ENCODE data around the gene ADCY9.

DNA sequence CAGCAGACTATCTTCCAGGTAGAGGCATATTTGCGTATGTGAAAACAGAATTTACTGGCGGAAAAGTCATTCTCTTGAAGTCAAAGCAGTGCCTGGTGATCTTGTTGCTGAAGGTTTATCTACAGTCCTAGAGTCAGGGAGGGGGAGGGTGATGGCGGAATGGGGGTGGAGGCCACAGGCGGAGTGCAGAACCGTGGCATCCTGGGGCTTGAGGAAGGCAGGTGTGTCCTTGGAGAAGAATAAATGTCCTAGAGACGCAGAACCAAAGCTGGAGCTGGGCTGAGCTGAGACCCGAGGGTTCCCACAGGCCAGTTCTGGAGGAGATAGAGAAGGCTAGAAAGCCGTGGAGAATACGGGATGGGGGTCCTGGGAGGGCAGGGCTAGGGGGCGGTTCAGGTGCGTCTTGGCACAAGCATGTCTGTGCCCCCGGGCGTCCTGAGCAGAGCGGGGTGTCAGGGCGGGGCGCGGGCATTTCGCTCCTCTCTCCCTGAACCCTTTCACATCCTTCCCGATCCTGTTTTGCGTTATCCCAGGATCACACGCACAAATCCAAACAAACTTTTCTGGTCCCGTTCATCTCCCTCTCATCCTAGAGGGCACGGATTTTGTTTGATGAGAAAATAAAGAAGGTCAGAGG is 158.8 kb downstream of the ADCY9 start:
- TF ChIP-seq, protein P1, sequence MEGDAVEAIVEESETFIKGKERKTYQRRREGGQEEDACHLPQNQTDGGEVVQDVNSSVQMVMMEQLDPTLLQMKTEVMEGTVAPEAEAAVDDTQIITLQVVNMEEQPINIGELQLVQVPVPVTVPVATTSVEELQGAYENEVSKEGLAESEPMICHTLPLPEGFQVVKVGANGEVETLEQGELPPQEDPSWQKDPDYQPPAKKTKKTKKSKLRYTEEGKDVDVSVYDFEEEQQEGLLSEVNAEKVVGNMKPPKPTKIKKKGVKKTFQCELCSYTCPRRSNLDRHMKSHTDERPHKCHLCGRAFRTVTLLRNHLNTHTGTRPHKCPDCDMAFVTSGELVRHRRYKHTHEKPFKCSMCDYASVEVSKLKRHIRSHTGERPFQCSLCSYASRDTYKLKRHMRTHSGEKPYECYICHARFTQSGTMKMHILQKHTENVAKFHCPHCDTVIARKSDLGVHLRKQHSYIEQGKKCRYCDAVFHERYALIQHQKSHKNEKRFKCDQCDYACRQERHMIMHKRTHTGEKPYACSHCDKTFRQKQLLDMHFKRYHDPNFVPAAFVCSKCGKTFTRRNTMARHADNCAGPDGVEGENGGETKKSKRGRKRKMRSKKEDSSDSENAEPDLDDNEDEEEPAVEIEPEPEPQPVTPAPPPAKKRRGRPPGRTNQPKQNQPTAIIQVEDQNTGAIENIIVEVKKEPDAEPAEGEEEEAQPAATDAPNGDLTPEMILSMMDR (conservative IDR thresholded peaks at IDR 0.05): no peak
- TF ChIP-seq EZH2 (IDR thresholded peaks at IDR 0.05; ENCODE audit: low read depth): no peak

All from PC-9 (cell line).